Measurements from ENCODE around the gene RPL27.

DNA sequence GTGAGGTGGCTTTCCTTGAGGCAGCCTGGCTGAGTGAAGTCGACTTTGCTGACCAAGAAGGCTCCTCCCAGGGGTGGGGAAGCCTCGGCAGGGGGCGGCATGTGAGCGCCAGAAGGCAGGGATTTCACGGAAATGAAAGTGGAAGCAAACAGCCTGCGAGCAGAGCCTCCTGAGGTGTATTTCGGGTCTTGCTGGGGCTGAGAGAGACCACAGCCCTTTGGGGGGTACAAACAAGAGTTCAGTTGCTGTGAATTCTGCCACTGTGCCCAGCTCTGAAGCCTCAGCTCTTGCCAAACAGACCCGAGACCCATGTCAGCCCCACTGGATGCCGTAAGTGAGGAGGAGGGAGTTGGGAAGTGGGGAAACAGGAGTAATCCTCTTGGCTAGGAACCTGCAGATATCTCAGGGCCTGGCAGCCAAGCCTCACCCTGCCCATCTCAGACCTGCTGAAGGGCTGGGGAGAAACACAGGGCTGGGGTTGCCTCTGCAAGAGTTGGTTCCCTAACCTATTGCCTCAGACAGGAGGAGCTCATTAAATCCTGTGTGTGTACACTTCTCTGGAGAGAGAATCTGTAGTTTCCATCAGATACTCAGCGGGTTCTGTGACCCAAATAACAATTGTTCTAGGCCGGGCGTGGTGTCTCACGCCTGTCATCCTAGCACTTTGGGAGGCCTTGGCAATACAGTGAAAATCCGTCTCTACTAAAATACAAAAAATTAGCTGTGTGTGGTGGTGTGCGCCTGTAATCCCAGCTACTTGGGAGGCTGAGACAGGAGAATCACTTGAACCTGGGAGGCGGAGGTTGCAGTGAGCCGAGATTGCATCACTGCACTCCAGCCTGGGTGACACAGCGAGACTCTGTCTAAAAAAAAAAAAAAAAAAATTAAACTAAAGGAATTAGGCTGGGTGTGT, 8.7 kb downstream of the RPL27 start, which contains the start of gene IFI35:
- TF ChIP-seq, protein P1, sequence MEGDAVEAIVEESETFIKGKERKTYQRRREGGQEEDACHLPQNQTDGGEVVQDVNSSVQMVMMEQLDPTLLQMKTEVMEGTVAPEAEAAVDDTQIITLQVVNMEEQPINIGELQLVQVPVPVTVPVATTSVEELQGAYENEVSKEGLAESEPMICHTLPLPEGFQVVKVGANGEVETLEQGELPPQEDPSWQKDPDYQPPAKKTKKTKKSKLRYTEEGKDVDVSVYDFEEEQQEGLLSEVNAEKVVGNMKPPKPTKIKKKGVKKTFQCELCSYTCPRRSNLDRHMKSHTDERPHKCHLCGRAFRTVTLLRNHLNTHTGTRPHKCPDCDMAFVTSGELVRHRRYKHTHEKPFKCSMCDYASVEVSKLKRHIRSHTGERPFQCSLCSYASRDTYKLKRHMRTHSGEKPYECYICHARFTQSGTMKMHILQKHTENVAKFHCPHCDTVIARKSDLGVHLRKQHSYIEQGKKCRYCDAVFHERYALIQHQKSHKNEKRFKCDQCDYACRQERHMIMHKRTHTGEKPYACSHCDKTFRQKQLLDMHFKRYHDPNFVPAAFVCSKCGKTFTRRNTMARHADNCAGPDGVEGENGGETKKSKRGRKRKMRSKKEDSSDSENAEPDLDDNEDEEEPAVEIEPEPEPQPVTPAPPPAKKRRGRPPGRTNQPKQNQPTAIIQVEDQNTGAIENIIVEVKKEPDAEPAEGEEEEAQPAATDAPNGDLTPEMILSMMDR (IDR thresholded peaks at IDR 0.05) = peak in 3 of 5 experiments; percentile 21 to 38 (median 31)
- peak; percentile 75 to 89 (median 88) for TF ChIP-seq POLR2AphosphoS5 (IDR thresholded peaks at IDR 0.05)
